HEK293T (cell line): ENCODE results near the gene TMEM117.

Experiments used
- ARNT ChIP-seq: fragments of 450-650 bp; IDR thresholded peaks from 2 replicates; pipeline ENCODE4 v1.6.1; 2017; ENCODE audit warnings: mild to moderate bottlenecking
- BHLHE40 ChIP-seq: fragments of 450-650 bp; IDR thresholded peaks from 2 replicates; pipeline ENCODE4 v1.6.1; 2016; ENCODE audit warnings: mild to moderate bottlenecking, moderate library complexity, borderline replicate concordance
- CTBP1 ChIP-seq: fragments of 450-650 bp; IDR thresholded peaks from 2 replicates; pipeline ENCODE4 v1.6.1; 2016; ENCODE audit warnings: borderline replicate concordance
- ELF4 ChIP-seq: fragments of 450-650 bp; IDR thresholded peaks from 2 replicates; pipeline ENCODE4 v1.6.1; 2017; ENCODE audit warnings: antibody characterized with exemption
- FOXA1 ChIP-seq: fragments of 450-650 bp; IDR thresholded peaks from 2 replicates; pipeline ENCODE4 v1.6.1; 2016; ENCODE audit warnings: mild to moderate bottlenecking
- FOXK2 ChIP-seq: fragments of 450-650 bp; IDR thresholded peaks from 2 replicates; pipeline ENCODE4 v1.6.1; 2016; ENCODE audit warnings: mild to moderate bottlenecking
- FOXM1 ChIP-seq: fragments of 450-650 bp; IDR thresholded peaks from 2 replicates; pipeline ENCODE4 v1.6.1; 2017; ENCODE audit warnings: mild to moderate bottlenecking, borderline replicate concordance
- LEF1 ChIP-seq: fragments of 450-650 bp; IDR thresholded peaks from 2 replicates; pipeline ENCODE4 v1.6.1; 2017; ENCODE audit warnings: mild to moderate bottlenecking, borderline replicate concordance
- NFRKB ChIP-seq: fragments of 450-650 bp; IDR thresholded peaks from 2 replicates; pipeline ENCODE4 v1.6.1; 2016; ENCODE audit warnings: mild to moderate bottlenecking, moderate library complexity
- SP1 ChIP-seq: fragments of 450-650 bp; IDR thresholded peaks from 2 replicates; pipeline ENCODE4 v1.6.1; 2017
- SUZ12 ChIP-seq: fragments of 450-650 bp; IDR thresholded peaks from 2 replicates; pipeline ENCODE4 v1.6.1; 2016; ENCODE audit warnings: mild to moderate bottlenecking
- TARDBP ChIP-seq: fragments of 450-650 bp; IDR thresholded peaks from 2 replicates; pipeline ENCODE4 v1.6.1; 2016
- ZNF384 ChIP-seq: fragments of 450-650 bp; IDR thresholded peaks from 2 replicates; pipeline ENCODE4 v1.6.1; 2016

DNA sequence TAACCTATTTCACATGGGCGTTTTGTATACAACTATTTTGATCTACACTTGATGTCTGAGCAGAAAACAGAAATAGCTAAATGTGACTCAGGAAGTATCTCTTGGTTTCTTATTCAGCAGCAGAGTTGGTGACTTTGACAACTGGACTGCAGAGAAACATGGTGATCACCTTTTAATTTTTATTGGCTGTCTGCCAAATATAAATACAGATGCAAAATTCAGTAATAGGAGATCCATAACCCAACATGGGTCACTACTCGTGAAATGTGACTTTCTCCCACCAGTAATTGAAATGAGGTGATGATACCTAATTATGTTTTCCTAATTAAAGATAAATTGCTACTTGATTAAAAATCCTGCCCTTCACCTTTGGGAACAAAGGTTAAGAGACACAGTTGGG, 553.2 kb downstream of the TMEM117 start:
- TF ChIP-seq BHLHE40: no peak
- TF ChIP-seq TARDBP: no peak
- no peak for TF ChIP-seq ELF4
- no peak for TF ChIP-seq ARNT
- no peak for TF ChIP-seq FOXM1
- TF ChIP-seq FOXA1: no peak
- no peak for TF ChIP-seq FOXK2
- no peak for TF ChIP-seq CTBP1
- no peak for TF ChIP-seq SP1
- TF ChIP-seq NFRKB: no peak
- no peak for TF ChIP-seq SUZ12
- no peak for TF ChIP-seq LEF1
- no peak for TF ChIP-seq ZNF384
